IMR-90 (cell line): ENCODE measurements around the gene TBPL1. TPM values are rescaled to one million over a fixed set of nuclear protein-coding genes. Genes with fewer than 3 reads are reported as not detected.

Experiments used
- ATAC-seq: fragments of 200-7000 bp; cut with Tn5 transposase; 2 replicates; pipeline ENCODE4 v1.9.1; 2020; ENCODE audit warnings: low read depth, mild to moderate bottlenecking, moderate library complexity
- BruUV-seq: library from RNA; stranded (reverse); fragments of 400-500 nt; replicated peaks from 2 replicates; lab custom pipeline; 2021; lab: Mats Ljungman, UMichigan
- CTCF ChIA-PET: fragments of 300-600 bp; formaldehyde crosslinking; extraction: SDS; loops from one replicate; lab custom pipeline; 2021; ENCODE audit warnings: antibody characterized with exemption; lab: Yijun Ruan, JAX
- POLR2A ChIA-PET: fragments of 300-600 bp; sonication (Branson Sonifier 250); formaldehyde crosslinking; loops from one replicate; lab custom pipeline; 2022; ENCODE audit warnings: antibody characterized with exemption; ENCODE audit not compliant: unreplicated experiment; lab: Charles Lee
- DNase-seq: peaks from one replicate; pipeline ENCODE4 v3.0.0; 2013
- H2AFZ ChIP-seq: replicated peaks from 2 replicates; pipeline ENCODE3; 2013; ENCODE audit warnings: low read length, mild to moderate bottlenecking; ENCODE audit not compliant: poor library complexity
- H2AK5ac ChIP-seq: 2 replicates; pipeline ENCODE4 v1.6.1; 2013; ENCODE audit warnings: low read depth, low read length, inconsistent platforms
- H2AK9ac ChIP-seq: replicated peaks from 2 replicates; pipeline ENCODE3; 2013; ENCODE audit warnings: mild to moderate bottlenecking, low read depth, low read length, moderate library complexity; ENCODE audit not compliant: poor library complexity
- H2BK120ac ChIP-seq: 2 replicates; pipeline ENCODE4 v1.6.1; 2013; ENCODE audit warnings: low read depth, low read length, inconsistent platforms
- H2BK15ac ChIP-seq: 3 replicates; pipeline ENCODE4 v1.6.1; 2013; ENCODE audit warnings: low read depth, low read length, inconsistent platforms
- H2BK20ac ChIP-seq: 2 replicates; pipeline ENCODE4 v1.6.1; 2013; ENCODE audit warnings: low read depth, mild to moderate bottlenecking, inconsistent platforms, low read length, moderate library complexity
- H2BK5ac ChIP-seq: 2 replicates; pipeline ENCODE4 v1.6.1; 2013; ENCODE audit warnings: mild to moderate bottlenecking, low read depth, low read length, inconsistent platforms; ENCODE audit not compliant: poor library complexity, severe bottlenecking
- H3K14ac ChIP-seq: replicated peaks from 2 replicates; pipeline ENCODE4 v1.6.1; 2013; ENCODE audit warnings: low read depth, low read length, inconsistent platforms
- H3K18ac ChIP-seq: 2 replicates; pipeline ENCODE4 v1.6.1; 2013; ENCODE audit warnings: low read depth, low read length, control low read depth
- H3K23ac ChIP-seq: 2 replicates; pipeline ENCODE4 v1.6.1; 2013; ENCODE audit warnings: low read depth, low read length, inconsistent platforms
- H3K27ac ChIP-seq: 2 replicates; pipeline ENCODE4 v1.5.1; 2013; ENCODE audit warnings: mild to moderate bottlenecking, control low read depth, low read length; ENCODE audit not compliant: insufficient read depth
- H3K27me3 ChIP-seq: 2 replicates; pipeline ENCODE4 v1.6.1; 2013; ENCODE audit warnings: low read length; ENCODE audit not compliant: control insufficient read depth, insufficient read depth
- H3K36me3 ChIP-seq: 2 replicates; pipeline ENCODE4 v1.6.1; 2013; ENCODE audit warnings: low read length, mixed read lengths; ENCODE audit not compliant: control insufficient read depth, insufficient read depth
- H3K4ac ChIP-seq: 2 replicates; pipeline ENCODE4 v1.6.1; 2013; ENCODE audit warnings: low read depth, low read length, inconsistent platforms
- H3K4me1 ChIP-seq: 2 replicates; pipeline ENCODE4 v1.6.1; 2013; ENCODE audit warnings: low read length, mixed read lengths; ENCODE audit not compliant: control insufficient read depth, insufficient read depth
- H3K4me2 ChIP-seq: 2 replicates; pipeline ENCODE4 v1.6.1; 2013; ENCODE audit warnings: low read depth, mild to moderate bottlenecking, control low read depth, low read length, moderate library complexity
- H3K4me3 ChIP-seq: 2 replicates; pipeline ENCODE4 v1.5.1; 2013; ENCODE audit warnings: low read depth, mild to moderate bottlenecking, control low read depth, low read length, moderate library complexity; ENCODE audit not compliant: insufficient read depth
- H3K56ac ChIP-seq: 2 replicates; pipeline ENCODE4 v1.6.1; 2013; ENCODE audit warnings: low read length, inconsistent platforms; ENCODE audit not compliant: insufficient read depth; ENCODE audit errors: extremely low read depth
- H3K79me1 ChIP-seq, 2 experiments: 2 replicates each; pipeline ENCODE4 v1.6.1; 2013; ENCODE audit warnings: low read length in 2 of 2, inconsistent platforms in 1 of 2, low read depth in 1 of 2
- H3K9ac ChIP-seq: 2 replicates; pipeline ENCODE4 v1.6.1; 2013; ENCODE audit warnings: low read depth, low read length, control low read depth
- H3K9me1 ChIP-seq: 2 replicates; pipeline ENCODE4 v1.6.1; 2013; ENCODE audit warnings: low read length, inconsistent platforms; ENCODE audit not compliant: insufficient read depth
- H3K9me3 ChIP-seq: 2 replicates; pipeline ENCODE4 v1.6.1; 2013; ENCODE audit warnings: low read length; ENCODE audit not compliant: control insufficient read depth, insufficient read depth
- H4K20me1 ChIP-seq: 2 replicates; pipeline ENCODE4 v1.6.1; 2013; ENCODE audit warnings: low read length, inconsistent platforms; ENCODE audit not compliant: insufficient read depth
- H4K5ac ChIP-seq: 2 replicates; pipeline ENCODE4 v1.6.1; 2013; ENCODE audit warnings: mild to moderate bottlenecking, low read depth, low read length, control low read depth
- H4K8ac ChIP-seq, 2 experiments: 2 replicates each; pipeline ENCODE4 v1.6.1; 2013; ENCODE audit warnings: low read depth in 2 of 2, low read length in 2 of 2, control low read depth in 1 of 2, inconsistent platforms in 1 of 2
- H4K91ac ChIP-seq: 2 replicates; pipeline ENCODE4 v1.6.1; 2013; ENCODE audit warnings: low read depth, low read length, inconsistent platforms; ENCODE audit not compliant: insufficient read depth
- BHLHE40 ChIP-seq: fragments of 150-350 bp; IDR thresholded peaks from 2 replicates; pipeline ENCODE4 v1.6.1; 2016; ENCODE audit warnings: mild to moderate bottlenecking, low read depth, low read length
- RCOR1 ChIP-seq: IDR thresholded peaks from 2 replicates; pipeline ENCODE4 v1.6.1; 2012; ENCODE audit warnings: mild to moderate bottlenecking, low read length, improper control_type of control experiment; ENCODE audit not compliant: insufficient replicate concordance
- WGBS, 2 experiments: methylation state at CpG; one replicate each; pipeline versions ENCODE4 v1.1.5 to v1.1.7; 2013; ENCODE audit warnings: missing lambda C conversion rate in 2 of 2; ENCODE audit not compliant: insufficient read length in 1 of 2; ENCODE audit errors: extremely low coverage in 2 of 2; 5-methylcytosine and 5-hydroxymethylcytosine counted together
- dilution Hi-C: fragments of 300-500 bp; cut with HindIII; formaldehyde crosslinking; loops from one replicate; pipeline ENCODE4 v1.14.3; 2018; ENCODE audit warnings: low sequenced_read_pairs; ENCODE audit not compliant: unreplicated experiment
- in situ Hi-C: fragments of 300-500 bp; cut with MboI; formaldehyde crosslinking; loops from 3 replicates; pipeline ENCODE4 v1.14.3; 2019; ENCODE audit warnings: low sequenced_read_pairs, inconsistent platforms, mixed read lengths
- intact Hi-C: fragments of 100-400 bp; cut with micrococcal nuclease; formaldehyde crosslinking; loops from 2 replicates; pipeline ENCODE4 v1.10.0; 2022
- polyA plus RNA-seq, 3 experiments: library from polyadenylated mRNA; depleted of rRNA; stranded (reverse); fragments of >200 nt; gene quantifications; 2 replicates each; pipeline ENCODE4 v1.2.3, GENCODE V29; 2012; ENCODE audit warnings: low replicate concordance in 1 of 3
- total RNA-seq: library from RNA; depleted of rRNA; stranded (reverse); fragments of >200 nt; gene quantifications from 2 replicates; pipeline ENCODE4 v1.2.3, GENCODE V29; 2012

The TBPL1 gene
- total and polyA plus RNA-seq, 2 of the 4 experiments (the other 2 are of a cell fraction) = 25.6 to 32.5 TPM

GRCh38 chr6:134035823-134036296, 82.8 kb downstream of the TBPL1 start:
- no peak overlapping the region for H3K18ac ChIP-seq
- H3K79me1 ChIP-seq = no peaks in the 10 kb centered on the region
- dilution Hi-C loops (no loop called here), in situ Hi-C loops (no loop called here), intact Hi-C loops (no loop called here)
- no peak overlapping the region for H4K91ac ChIP-seq
- POLR2A ChIA-PET = no interaction called here
- H3K4me3 ChIP-seq = no peak overlapping the region
- peak; percentile 59; the same call in 1 of the 2 replicates for TF ChIP-seq BHLHE40
- TF ChIP-seq RCOR1 = no peak
- H2BK5ac ChIP-seq = no peak overlapping the region
- CTCF ChIA-PET = no interaction called here
- no peak overlapping the region for H2BK15ac ChIP-seq
- no peak for ATAC-seq
- peaks cover 1% of the 10 kb centered on the region; the same call in 1 of the 2 replicates for H3K4me1 ChIP-seq
- H2BK20ac ChIP-seq = no peak overlapping the region
- DNase-seq = peak; percentile 64
- H3K23ac ChIP-seq = no peak overlapping the region
- H3K9me3 ChIP-seq = no peaks in the 10 kb centered on the region
- no peak overlapping the region; the same call in 1 of the 2 replicates for H3K14ac ChIP-seq
- H3K9ac ChIP-seq = no peak overlapping the region
- no TSS peak for BruUV-seq
- H3K4ac ChIP-seq = no peak overlapping the region
- no peak overlapping the region for H2AK9ac ChIP-seq
- H2AFZ ChIP-seq = no peak overlapping the region
- H2BK120ac ChIP-seq = no peak overlapping the region
- H3K4me2 ChIP-seq = no peak overlapping the region
- H4K8ac ChIP-seq = no peak overlapping the region
- H3K56ac ChIP-seq = no peak overlapping the region
- no peaks in the 10 kb centered on the region for H3K36me3 ChIP-seq
- H3K27ac ChIP-seq = no peak overlapping the region
- no peaks in the 10 kb centered on the region for H3K27me3 ChIP-seq
- H2AK5ac ChIP-seq = no peak overlapping the region
- no peaks in the 10 kb centered on the region for H4K20me1 ChIP-seq
- peaks cover 4% of the 10 kb centered on the region; the same call in 1 of the 2 replicates for H3K9me1 ChIP-seq
- no peak overlapping the region for H4K5ac ChIP-seq
- 53% methylated on average over 2 of the region's 3 CpGs; no CpG with 5 or more reads in 1 of the 2 experiments for WGBS, 2 experiments
